HG03378 (cell line): ENCODE measurements around the gene HSF4.

Source experiments
- ATAC-seq: cut with Tn5 transposase; IDR thresholded peaks from one replicate; pipeline ENCODE4 v1.9.1; 2021; ENCODE audit warnings: mild to moderate bottlenecking, moderate library complexity; ENCODE audit not compliant: unreplicated experiment

HSF4 gene

GRCh38 chr16:67200491-67200890 is 35.9 kb downstream of the HSF4 start:
- no peak for ATAC-seq

- ATAC-seq: no peak
These were observed 37.1 kb downstream of the HSF4 start for GRCh38 chr16:67201411-67202345.

GRCh38 chr16:67202426-67202825 is 37.9 kb downstream of the HSF4 start:
- no peak for ATAC-seq

GRCh38 chr16:67202956-67203493 is 38.5 kb downstream of the HSF4 start:
- no peak for ATAC-seq

- ATAC-seq: no peak
These were observed 39.5 kb downstream of the HSF4 start for GRCh38 chr16:67204076-67204475.

GRCh38 chr16:67206129-67206837 is 41.7 kb downstream of the HSF4 start:
- no peak for ATAC-seq

GRCh38 chr16:67206838-67207248 is 42.3 kb downstream of the HSF4 start:
- ATAC-seq: no peak

- ATAC-seq: no peak
These were observed 42.9 kb downstream of the HSF4 start for GRCh38 chr16:67207249-67208091.

GRCh38 chr16:67208154-67208896 is 43.8 kb downstream of the HSF4 start:
- no peak for ATAC-seq

- ATAC-seq: no peak
These were observed 45.0 kb downstream of the HSF4 start for GRCh38 chr16:67209565-67209964.

- ATAC-seq: no peak
These were observed 45.8 kb downstream of the HSF4 start for GRCh38 chr16:67210069-67210937.

- no peak for ATAC-seq
These were observed 47.1 kb downstream of the HSF4 start for GRCh38 chr16:67211674-67212073.

GRCh38 chr16:67212766-67213165 is 48.2 kb downstream of the HSF4 start:
- ATAC-seq: no peak

- no peak for ATAC-seq
These were observed 48.9 kb downstream of the HSF4 start for GRCh38 chr16:67213197-67214019.

GRCh38 chr16:67215706-67216105 is 51.2 kb downstream of the HSF4 start:
- ATAC-seq: no peak

GRCh38 chr16:67216612-67217490 is 52.3 kb downstream of the HSF4 start:
- no peak for ATAC-seq
